ENCODE data around the gene WFDC11. TPM values are rescaled to one million over a fixed set of nuclear protein-coding genes. Genes with fewer than 3 reads are reported as not detected.
"Not testable (repeated sequence)": the region's sequence is repeated elsewhere in the genome, so short reads cannot be mapped to it uniquely, and the experiment has no call there.

WFDC11 gene
- total RNA-seq, 4 donors from 2014 or later, result not detected

DNA sequence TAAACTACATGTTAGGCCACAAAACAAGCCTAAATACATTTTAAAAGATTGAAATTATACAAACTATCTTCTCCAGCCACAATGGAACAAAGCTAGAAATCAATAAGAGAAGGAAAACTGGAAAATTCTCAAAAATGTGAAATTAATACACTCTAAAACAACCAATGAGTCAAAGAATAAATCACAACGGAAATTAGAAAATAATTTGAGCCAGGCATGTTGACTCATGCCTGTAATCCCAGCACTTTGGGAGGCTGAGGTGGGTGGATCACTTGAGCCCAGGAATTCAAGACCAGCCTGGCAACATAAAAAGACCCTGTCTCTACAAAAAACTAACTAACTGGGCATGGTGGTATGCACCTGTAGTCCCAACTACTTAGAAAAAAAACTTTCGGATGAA is 25.5 kb upstream of the WFDC11 start:
- Histone ChIP-seq H3K36me3 (no peaks in the 10 kb centered on the region), H3K4me3 (no peak overlapping the region), H3K27ac (no peak overlapping the region), H3K9me3 (no peaks in the 10 kb centered on the region), H3K27me3 (no peaks in the 10 kb centered on the region), H3K4me1 (no peaks in the 10 kb centered on the region)
- intact Hi-C loops (cut with DNase I; ENCODE audit: low total_unique reads), result no loop called here
- TF ChIP-seq CTCF (IDR thresholded peaks at IDR 0.05) (no peak), POLR2A (IDR thresholded peaks at IDR 0.05) (no peak)
- DNase-seq, result no peak

- H3K27ac ChIP-seq; intact Hi-C loops (cut with DNase I; ENCODE audit: low total_unique reads); H3K4me3 ChIP-seq; DNase-seq; H3K4me1 ChIP-seq; H3K36me3 ChIP-seq; H3K27me3 ChIP-seq; H3K9me3 ChIP-seq: not testable (repeated sequence)
These were observed 23.3 kb upstream of the WFDC11 start for GRCh38 chr20:45693346-45693745.

DNA sequence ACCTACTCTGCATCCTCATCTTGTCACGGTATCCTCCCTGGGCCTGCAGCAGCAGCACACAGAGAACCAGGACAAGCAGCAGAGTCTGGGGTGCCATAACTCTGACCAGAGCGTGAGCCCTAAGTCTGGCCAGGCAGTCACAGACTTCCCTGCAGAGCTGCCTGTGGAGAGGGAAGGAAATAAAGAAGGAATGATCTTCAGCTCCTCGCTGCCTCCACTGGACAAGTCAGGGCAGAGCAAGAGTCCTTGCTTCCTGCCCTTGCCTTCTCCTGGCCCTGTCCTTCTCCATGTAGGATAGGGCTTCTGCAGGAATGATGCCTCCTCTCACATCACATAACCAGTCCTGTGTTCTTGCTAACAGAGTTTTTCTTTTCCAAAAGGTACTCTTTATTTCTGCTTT is 15.9 kb upstream of the WFDC11 start:
- Histone ChIP-seq H3K27me3 (no peaks in the 10 kb centered on the region), H3K9me3 (no peaks in the 10 kb centered on the region), H3K27ac (no peak overlapping the region), H3K36me3 (no peaks in the 10 kb centered on the region), H3K4me3 (no peak overlapping the region), H3K4me1 (no peaks in the 10 kb centered on the region)
- intact Hi-C loops (cut with DNase I; ENCODE audit: low total_unique reads), result no loop called here
- TF ChIP-seq CTCF (IDR thresholded peaks at IDR 0.05) (no peak), POLR2A (IDR thresholded peaks at IDR 0.05) (no peak)
- no peak for DNase-seq

- intact Hi-C loops (cut with DNase I; ENCODE audit: low total_unique reads), result no loop called here
- H3K27ac ChIP-seq, result no peak overlapping the region
- no peaks in the 10 kb centered on the region for H3K9me3 ChIP-seq
- no peaks in the 10 kb centered on the region for H3K4me1 ChIP-seq
- H3K27me3 ChIP-seq, result no peaks in the 10 kb centered on the region
- H3K36me3 ChIP-seq, result no peaks in the 10 kb centered on the region
- no peak overlapping the region for H3K4me3 ChIP-seq
- TF ChIP-seq CTCF (IDR thresholded peaks at IDR 0.05) (no peak), POLR2A (IDR thresholded peaks at IDR 0.05) (no peak)
- DNase-seq, result no peak
These were observed 9.6 kb upstream of the WFDC11 start for GRCh38 chr20:45679650-45680049.

GRCh38 chr20:45672765-45673164 is 2.7 kb upstream of the WFDC11 start:
- Histone ChIP-seq H3K27me3 (no peaks in the 10 kb centered on the region), H3K4me1 (no peaks in the 10 kb centered on the region), H3K27ac (no peak overlapping the region), H3K9me3 (no peaks in the 10 kb centered on the region), H3K4me3 (no peak overlapping the region), H3K36me3 (no peaks in the 10 kb centered on the region)
- intact Hi-C loops (cut with DNase I; ENCODE audit: low total_unique reads), result no loop called here
- TF ChIP-seq POLR2A (IDR thresholded peaks at IDR 0.05) (no peak), CTCF (IDR thresholded peaks at IDR 0.05) (no peak)
- no peak for DNase-seq

DNA sequence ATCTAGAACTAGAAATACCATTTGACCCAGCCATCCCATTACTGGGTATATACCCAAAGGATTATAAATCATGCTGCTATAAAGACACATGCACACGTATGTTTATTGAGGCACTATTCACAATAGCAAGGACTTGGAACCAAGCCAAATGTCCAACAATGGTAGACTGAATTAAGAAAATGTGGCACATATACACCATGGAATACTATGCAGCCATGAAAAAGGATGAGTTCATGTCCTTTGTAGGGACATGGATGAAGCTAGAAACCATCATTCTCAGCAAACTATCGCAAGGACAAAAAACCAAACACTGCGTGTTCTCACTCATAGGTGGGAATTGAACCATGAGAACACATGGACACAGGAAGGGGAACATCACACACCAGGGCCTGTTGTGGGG is 13.0 kb downstream of the WFDC11 start:
- H3K36me3 ChIP-seq; DNase-seq; H3K9me3 ChIP-seq; intact Hi-C loops (cut with DNase I; ENCODE audit: low total_unique reads); H3K27ac ChIP-seq; H3K4me3 ChIP-seq; H3K27me3 ChIP-seq; H3K4me1 ChIP-seq: not testable (repeated sequence)

DNA sequence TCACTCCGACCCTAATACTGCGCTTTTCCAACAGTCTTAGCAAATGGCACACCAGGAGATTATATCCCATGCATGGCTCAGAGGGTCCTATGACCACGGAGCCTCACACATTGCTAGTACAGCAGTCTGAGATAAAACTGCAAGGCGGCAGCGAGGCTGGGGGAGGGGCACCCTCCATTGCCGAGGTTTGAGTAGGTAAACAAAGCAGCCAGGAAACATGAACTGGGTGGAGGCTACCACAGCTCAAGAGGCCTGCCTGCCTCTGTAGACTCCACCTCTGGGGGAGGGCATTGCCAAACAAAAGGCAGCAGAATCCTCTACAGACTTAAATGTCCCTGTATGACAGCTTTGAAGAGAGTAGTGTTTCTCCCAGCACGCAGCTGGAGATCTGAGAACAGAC is 18.3 kb downstream of the WFDC11 start:
- intact Hi-C loops (cut with DNase I; ENCODE audit: low total_unique reads); H3K27ac ChIP-seq; H3K4me1 ChIP-seq; H3K4me3 ChIP-seq; DNase-seq; H3K36me3 ChIP-seq; H3K27me3 ChIP-seq; H3K9me3 ChIP-seq: not testable (repeated sequence)
